Vagina (tissue), 2 donors: Measurements from ENCODE around the gene STK11IP. TPM values are rescaled to one million over a fixed set of nuclear protein-coding genes. Genes with fewer than 3 reads are reported as not detected.
A peak's percentile ranks its signal among the peaks of the same experiment; 100 is the strongest.

Source experiments
- DNase-seq, 2 donors: peaks; one replicate each; pipeline ENCODE4 v3.0.0-alpha.2; 2017; ENCODE audit errors: extremely low spot score in 2 of 2
- H3K27ac ChIP-seq: fragments of 200-600 bp; sonication (generic); one replicate; pipeline ENCODE4 v1.5.1; 2019
- H3K27me3 ChIP-seq: fragments of 200-600 bp; sonication (generic); one replicate; pipeline ENCODE4 v1.5.1; 2019
- H3K36me3 ChIP-seq, 2 donors: fragments of 200-600 bp; sonication (generic); one replicate each; pipeline ENCODE4 v1.5.1; 2017 to 2019
- H3K4me1 ChIP-seq: fragments of 200-600 bp; sonication (generic); one replicate; pipeline ENCODE4 v1.5.1; 2019
- H3K4me3 ChIP-seq, 2 donors: fragments of 200-600 bp; sonication (generic); 1 replicate in 1 of 2; 2 replicates in 1 of 2; pipeline ENCODE4 v1.5.1; 2016 to 2019
- H3K9me3 ChIP-seq: fragments of 200-600 bp; sonication (generic); one replicate; pipeline ENCODE4 v1.5.1; 2019
- CTCF ChIP-seq, 3 experiments: fragments of 450-650 bp in 2 of 3; fragments of 200-600 bp in 1 of 3; sonication (generic) in 1 of 3; IDR thresholded peaks; one replicate each; pipeline ENCODE4 v1.5.1; 2017 to 2019; ENCODE audit warnings: antibody characterized with exemption in 3 of 3, mild to moderate bottlenecking in 2 of 3, moderate library complexity in 2 of 3
- POLR2A ChIP-seq, 2 donors: fragments of 450-650 bp; IDR thresholded peaks; one replicate each; pipeline ENCODE4 v1.6.1; 2017; ENCODE audit warnings: antibody characterized with exemption in 2 of 2, mild to moderate bottlenecking in 2 of 2, moderate library complexity in 2 of 2
- POLR2AphosphoS5 ChIP-seq, 2 donors: sonication (generic); formaldehyde crosslinking; IDR thresholded peaks; one replicate each; pipeline ENCODE4 v1.9.0; 2017; ENCODE audit warnings: antibody characterized with exemption in 2 of 2, mild to moderate bottlenecking in 2 of 2, low read depth in 1 of 2; ENCODE audit not compliant: insufficient read depth in 1 of 2
- intact Hi-C: fragments of 100-400 bp; cut with DNase I; formaldehyde crosslinking; loops from one replicate; pipeline ENCODE4 v1.15.1; 2023
- total RNA-seq: library from RNA; depleted of rRNA; stranded (reverse); fragments of >200 nt; gene quantifications from one replicate; pipeline ENCODE4 v1.2.3, GENCODE V29; 2016

Gene STK11IP
- total RNA-seq, 1 donor from 2014 or later, result 11.3 TPM

GRCh38 chr2:219662566-219662965 lies 64.9 kb downstream of the STK11IP start:
- no peak overlapping the region for H3K4me3 ChIP-seq
- no peaks in the 10 kb centered on the region for H3K27me3 ChIP-seq
- no peaks in the 10 kb centered on the region for H3K36me3 ChIP-seq
- DNase-seq, result peak; percentile 49 to 67
- H3K9me3 ChIP-seq, result no peaks in the 10 kb centered on the region
- H3K4me1 ChIP-seq, result peaks cover 7% of the 10 kb centered on the region
- TF ChIP-seq POLR2A (IDR thresholded peaks at IDR 0.05) (no peak), CTCF (IDR thresholded peaks at IDR 0.05) (no peak), POLR2AphosphoS5 (IDR thresholded peaks at IDR 0.05; ENCODE audit: insufficient read depth in 1 of 2, low read depth in 1 of 2) (no peak)
- H3K27ac ChIP-seq, result no peak overlapping the region
- intact Hi-C loops, result no loop called here

- H3K27ac ChIP-seq, result no peak overlapping the region
Observed at GRCh38 chr2:219663116-219663762, 65.6 kb downstream of the STK11IP start.

DNA sequence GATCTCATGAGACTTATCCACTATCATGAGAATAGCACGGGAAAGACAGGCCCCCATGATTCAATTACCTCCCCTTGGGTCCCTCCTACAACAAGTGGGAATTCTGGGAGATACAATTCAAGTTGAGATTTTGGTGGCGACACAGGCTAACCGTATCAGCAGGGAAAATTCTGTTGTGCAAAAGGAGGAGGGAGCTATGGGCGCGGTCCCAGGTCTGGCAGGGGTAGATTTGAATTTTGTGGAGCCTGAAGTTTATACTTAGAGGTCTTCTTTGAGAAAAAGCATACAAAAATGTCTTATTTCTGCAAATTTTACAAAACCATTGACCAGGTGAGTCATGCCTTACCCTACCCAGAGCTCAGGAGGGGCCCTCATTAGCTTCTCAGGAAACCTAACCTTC lies 66.4 kb downstream of the STK11IP start:
- no peaks in the 10 kb centered on the region for H3K9me3 ChIP-seq
- TF ChIP-seq POLR2A (IDR thresholded peaks at IDR 0.05), result no peak
- TF ChIP-seq CTCF (IDR thresholded peaks at IDR 0.05), result no peak
- TF ChIP-seq POLR2AphosphoS5 (IDR thresholded peaks at IDR 0.05; ENCODE audit: insufficient read depth in 1 of 2, low read depth in 1 of 2), result no peak
- no peak for DNase-seq
- H3K4me3 ChIP-seq, result no peak overlapping the region
- intact Hi-C loops, result no loop called here
- no peaks in the 10 kb centered on the region for H3K27me3 ChIP-seq
- no peak overlapping the region for H3K27ac ChIP-seq
- H3K4me1 ChIP-seq, result no peaks in the 10 kb centered on the region
- no peaks in the 10 kb centered on the region for H3K36me3 ChIP-seq

More at GRCh38 chr2:219663116-219663762, 65.6 kb downstream of the STK11IP start:
- H3K36me3 ChIP-seq, result no peaks in the 10 kb centered on the region
- no peak for TF ChIP-seq POLR2A (IDR thresholded peaks at IDR 0.05)
- TF ChIP-seq CTCF (IDR thresholded peaks at IDR 0.05), result no peak
- no peak for TF ChIP-seq POLR2AphosphoS5 (IDR thresholded peaks at IDR 0.05; ENCODE audit: insufficient read depth in 1 of 2, low read depth in 1 of 2)
- H3K27me3 ChIP-seq, result no peaks in the 10 kb centered on the region
- no peak overlapping the region for H3K4me3 ChIP-seq
- DNase-seq, result peak; percentile 22 to 46
- intact Hi-C loops, result no loop called here
- no peaks in the 10 kb centered on the region for H3K9me3 ChIP-seq
- peaks cover under 1% of the 10 kb centered on the region for H3K4me1 ChIP-seq

- intact Hi-C loops, result no loop called here
- Histone ChIP-seq H3K27ac (no peak overlapping the region), H3K36me3 (no peaks in the 10 kb centered on the region)
Observed at GRCh38 chr2:219664944-219665343, 67.3 kb downstream of the STK11IP start.

More at GRCh38 chr2:219664944-219665343, 67.3 kb downstream of the STK11IP start:
- Histone ChIP-seq H3K27me3 (no peaks in the 10 kb centered on the region), H3K9me3 (no peaks in the 10 kb centered on the region), H3K4me3 (no peak overlapping the region), H3K4me1 (no peaks in the 10 kb centered on the region)
- TF ChIP-seq CTCF (IDR thresholded peaks at IDR 0.05) (no peak), POLR2AphosphoS5 (IDR thresholded peaks at IDR 0.05; ENCODE audit: insufficient read depth in 1 of 2, low read depth in 1 of 2) (no peak), POLR2A (IDR thresholded peaks at IDR 0.05) (no peak)
- DNase-seq, result peak; percentile 22 to 67
